ENCODE data around the gene FBXW12.

Gene FBXW12

DNA sequence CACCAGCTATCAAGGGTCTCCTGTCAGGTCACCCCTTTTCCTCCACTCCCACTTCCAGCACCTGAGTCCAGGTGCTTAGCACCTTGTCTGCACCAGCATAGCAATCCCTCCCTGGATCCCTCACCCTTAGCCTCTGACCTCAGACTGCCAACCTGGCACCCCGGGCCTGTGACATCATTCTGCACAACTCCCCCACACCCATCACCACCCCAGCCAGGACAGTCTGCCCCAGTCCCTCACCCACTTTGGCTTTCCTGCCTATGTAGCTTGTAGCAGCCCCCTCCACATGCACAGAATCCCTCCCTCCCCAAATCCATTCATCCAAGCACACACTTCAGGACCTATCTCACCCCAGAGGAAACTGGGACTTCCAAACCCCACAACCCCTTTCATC is 58.7 kb downstream of the FBXW12 start:
- Histone ChIP-seq H3K36me3 (replicated peaks; ENCODE audit: low read depth, low read length) (peaks cover 23% of the 10 kb centered on the region), H3K27ac (ENCODE audit: low read length) (no peak overlapping the region), H3K4me1 (ENCODE audit: low read length) (peaks cover 30% of the 10 kb centered on the region), H3K79me2 (ENCODE audit: low read length) (peaks cover 26% of the 10 kb centered on the region), H3K9ac (ENCODE audit: low read length) (no peak overlapping the region), H3K27me3 (ENCODE audit: low read depth, low read length) (no peaks in the 10 kb centered on the region), H3K4me2 (ENCODE audit: low read length) (no peak overlapping the region), H3K9me3 (ENCODE audit: insufficient read depth, low read length) (no peaks in the 10 kb centered on the region), H2AFZ (ENCODE audit: low read depth, low read length) (no peak overlapping the region), H3K4me3 (ENCODE audit: low read length) (no peak overlapping the region), H4K20me1 (ENCODE audit: insufficient read depth, low read length) (peaks cover 3% of the 10 kb centered on the region; the same call in 1 of the 2 replicates)
- no peak for TF ChIP-seq EZH2phosphoT487 (IDR thresholded peaks at IDR 0.05; ENCODE audit: low read depth)
- TF ChIP-seq, protein P1, sequence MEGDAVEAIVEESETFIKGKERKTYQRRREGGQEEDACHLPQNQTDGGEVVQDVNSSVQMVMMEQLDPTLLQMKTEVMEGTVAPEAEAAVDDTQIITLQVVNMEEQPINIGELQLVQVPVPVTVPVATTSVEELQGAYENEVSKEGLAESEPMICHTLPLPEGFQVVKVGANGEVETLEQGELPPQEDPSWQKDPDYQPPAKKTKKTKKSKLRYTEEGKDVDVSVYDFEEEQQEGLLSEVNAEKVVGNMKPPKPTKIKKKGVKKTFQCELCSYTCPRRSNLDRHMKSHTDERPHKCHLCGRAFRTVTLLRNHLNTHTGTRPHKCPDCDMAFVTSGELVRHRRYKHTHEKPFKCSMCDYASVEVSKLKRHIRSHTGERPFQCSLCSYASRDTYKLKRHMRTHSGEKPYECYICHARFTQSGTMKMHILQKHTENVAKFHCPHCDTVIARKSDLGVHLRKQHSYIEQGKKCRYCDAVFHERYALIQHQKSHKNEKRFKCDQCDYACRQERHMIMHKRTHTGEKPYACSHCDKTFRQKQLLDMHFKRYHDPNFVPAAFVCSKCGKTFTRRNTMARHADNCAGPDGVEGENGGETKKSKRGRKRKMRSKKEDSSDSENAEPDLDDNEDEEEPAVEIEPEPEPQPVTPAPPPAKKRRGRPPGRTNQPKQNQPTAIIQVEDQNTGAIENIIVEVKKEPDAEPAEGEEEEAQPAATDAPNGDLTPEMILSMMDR (IDR thresholded peaks at IDR 0.05; ENCODE audit: low read depth, low read length): no peak

DNA sequence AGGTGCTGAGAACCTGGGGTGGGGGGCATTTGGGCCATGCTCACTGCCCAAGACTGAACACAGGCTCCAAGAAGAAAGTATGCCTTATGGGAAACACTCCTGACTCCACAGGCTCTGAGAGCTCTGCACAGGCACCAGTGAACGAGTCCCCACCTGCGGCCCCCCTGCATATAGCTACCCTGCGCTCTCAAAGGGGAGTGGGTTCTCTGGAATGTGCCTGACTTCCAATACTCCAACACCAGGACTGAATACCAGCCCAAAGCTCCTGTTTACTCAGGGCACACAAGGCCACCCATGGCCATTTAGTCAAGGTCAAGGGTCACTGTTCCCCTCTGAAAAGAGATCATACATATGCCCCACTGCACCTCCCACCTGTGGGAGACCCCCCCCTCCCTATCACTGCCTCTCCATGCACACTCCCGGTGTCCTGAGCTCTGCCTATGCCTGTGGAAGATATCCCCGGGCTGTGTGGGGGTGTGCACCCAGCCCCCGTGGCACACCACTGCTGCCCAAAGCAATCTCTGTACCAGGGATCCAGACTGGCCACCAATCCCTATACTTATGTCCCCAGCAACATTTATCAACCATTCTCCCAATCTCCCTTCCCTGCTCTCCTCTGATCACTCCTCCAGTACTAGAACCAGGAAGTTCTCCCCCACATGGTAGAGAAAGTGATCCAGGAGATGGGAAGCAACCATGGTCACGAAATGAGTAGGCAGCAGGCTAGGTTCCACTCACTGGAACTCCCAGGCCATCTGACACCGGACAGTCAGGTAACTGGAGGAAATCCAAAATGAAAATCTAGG is 59.4 kb downstream of the FBXW12 start:
- peaks cover 19% of the 10 kb centered on the region for H3K79me2 ChIP-seq (ENCODE audit: low read length)
- no peaks in the 10 kb centered on the region for H4K20me1 ChIP-seq (ENCODE audit: insufficient read depth, low read length)
- H3K27ac ChIP-seq (ENCODE audit: low read length): no peak overlapping the region
- TF ChIP-seq, protein P1 (IDR thresholded peaks at IDR 0.05; ENCODE audit: low read depth, low read length): no peak
- no peak overlapping the region for H2AFZ ChIP-seq (ENCODE audit: low read depth, low read length)
- H3K4me2 ChIP-seq (ENCODE audit: low read length): no peak overlapping the region
- no peaks in the 10 kb centered on the region for H3K27me3 ChIP-seq (ENCODE audit: low read depth, low read length)
- peaks cover 32% of the 10 kb centered on the region for H3K4me1 ChIP-seq (ENCODE audit: low read length)
- peaks cover 23% of the 10 kb centered on the region for H3K36me3 ChIP-seq (replicated peaks; ENCODE audit: low read depth, low read length)
- H3K9ac ChIP-seq (ENCODE audit: low read length): no peak overlapping the region
- no peaks in the 10 kb centered on the region for H3K9me3 ChIP-seq (ENCODE audit: insufficient read depth, low read length)
- no peak overlapping the region for H3K4me3 ChIP-seq (ENCODE audit: low read length)

DNA sequence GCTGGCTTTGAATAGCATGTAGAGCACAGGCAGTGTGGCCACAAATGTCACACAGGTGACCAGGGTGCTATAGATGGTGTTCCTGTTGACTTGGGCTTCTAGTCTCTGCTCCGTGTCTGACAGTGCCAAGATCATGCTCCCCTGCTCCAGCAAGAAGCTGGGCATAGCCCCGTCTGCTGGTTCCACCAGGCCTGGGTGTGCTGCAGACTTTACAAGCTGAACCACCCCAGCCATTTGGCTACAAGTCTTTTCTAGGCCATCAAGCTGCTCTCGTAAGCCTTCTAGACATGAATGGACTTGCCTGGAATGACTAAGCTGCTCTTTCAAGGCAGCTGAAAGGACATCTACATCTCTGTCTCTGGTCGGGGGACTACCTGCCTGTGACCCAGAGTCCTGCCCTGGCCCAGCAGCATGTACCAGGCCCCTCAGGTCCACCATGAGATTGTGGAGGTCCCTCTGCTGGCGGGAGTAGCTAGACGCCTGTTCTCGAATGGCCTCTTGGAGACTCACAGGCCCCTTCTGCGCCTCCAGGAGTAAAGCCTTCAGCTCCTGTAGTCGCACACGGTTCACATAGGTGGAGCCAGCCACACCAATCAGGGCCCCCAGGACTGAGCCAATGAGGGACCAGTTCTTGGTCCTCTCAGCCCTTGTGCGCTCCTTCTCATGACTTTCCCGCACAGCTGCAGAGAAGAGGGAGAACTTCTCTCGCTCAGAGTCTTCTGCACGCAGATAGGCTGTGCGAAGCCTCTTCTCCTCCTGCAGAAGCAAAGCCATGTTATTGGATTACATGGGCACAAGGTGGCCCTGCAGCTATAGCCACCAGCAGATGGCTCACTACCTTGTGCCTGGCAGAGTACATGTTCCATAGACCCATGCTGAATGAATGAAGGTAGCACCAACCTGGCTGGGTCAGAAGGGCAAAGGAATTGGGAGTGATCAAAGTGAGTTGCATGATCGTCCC is 60.7 kb downstream of the FBXW12 start:
- no peaks in the 10 kb centered on the region for H3K9me3 ChIP-seq (ENCODE audit: insufficient read depth, low read length)
- H3K79me2 ChIP-seq (ENCODE audit: low read length): peaks cover 8% of the 10 kb centered on the region
- H3K4me1 ChIP-seq (ENCODE audit: low read length): peaks cover 25% of the 10 kb centered on the region
- H3K27me3 ChIP-seq (ENCODE audit: low read depth, low read length): no peaks in the 10 kb centered on the region
- TF ChIP-seq, protein P1 (IDR thresholded peaks at IDR 0.05; ENCODE audit: low read depth, low read length): peak; percentile 61
- TF ChIP-seq EZH2phosphoT487 (IDR thresholded peaks at IDR 0.05; ENCODE audit: low read depth): no peak
- H4K20me1 ChIP-seq (ENCODE audit: insufficient read depth, low read length): no peaks in the 10 kb centered on the region
- H3K9ac ChIP-seq (ENCODE audit: low read length): no peak overlapping the region
- H3K36me3 ChIP-seq (replicated peaks; ENCODE audit: low read depth, low read length): peaks cover 23% of the 10 kb centered on the region
- H3K4me2 ChIP-seq (ENCODE audit: low read length): no peak overlapping the region
- no peak overlapping the region for H3K4me3 ChIP-seq (ENCODE audit: low read length)
- H2AFZ ChIP-seq (ENCODE audit: low read depth, low read length): no peak overlapping the region
- H3K27ac ChIP-seq (ENCODE audit: low read length): peak overlapping the region; percentile 8; the same call in 1 of the 2 replicates

Data from OCI-LY3 (cell line).